Brain microvascular endothelial cell (primary cell): ENCODE measurements around the gene CBFA2T3.

ENCODE experiments used
- DNase-seq: peaks from one replicate; pipeline ENCODE4 v3.0.0-alpha.2; 2020
- H3K27ac ChIP-seq: fragments of 250-450 bp; sonication (Bioruptor Pico); 2 replicates; pipeline ENCODE4 v1.5.1; 2020; ENCODE audit warnings: mild to moderate bottlenecking, moderate library complexity
- H3K27me3 ChIP-seq: fragments of 250-450 bp; sonication (Bioruptor Pico); replicated peaks from 2 replicates; pipeline ENCODE4 v1.5.1; 2020; ENCODE audit warnings: mild to moderate bottlenecking
- H3K36me3 ChIP-seq: fragments of 250-450 bp; sonication (Bioruptor Pico); replicated peaks from 2 replicates; pipeline ENCODE4 v1.5.1; 2020; ENCODE audit warnings: mild to moderate bottlenecking
- H3K4me3 ChIP-seq: 2 replicates; pipeline ENCODE4 v1.5.1; 2011; ENCODE audit warnings: low read depth, mild to moderate bottlenecking, control low read depth, low read length, moderate library complexity
- CTCF ChIP-seq: IDR thresholded peaks from 2 replicates; pipeline ENCODE4 v1.5.1; 2011; ENCODE audit warnings: low read depth, mild to moderate bottlenecking, moderate library complexity, low read length, control low read depth, inconsistent platforms; ENCODE audit errors: missing control alignments
- in situ Hi-C: cut with HindIII; loops from 2 replicates; pipeline ENCODE4 v1.10.0; 2017; ENCODE audit warnings: low sequenced_read_pairs, low pct_ligation_motif_present

CBFA2T3 gene

DNA sequence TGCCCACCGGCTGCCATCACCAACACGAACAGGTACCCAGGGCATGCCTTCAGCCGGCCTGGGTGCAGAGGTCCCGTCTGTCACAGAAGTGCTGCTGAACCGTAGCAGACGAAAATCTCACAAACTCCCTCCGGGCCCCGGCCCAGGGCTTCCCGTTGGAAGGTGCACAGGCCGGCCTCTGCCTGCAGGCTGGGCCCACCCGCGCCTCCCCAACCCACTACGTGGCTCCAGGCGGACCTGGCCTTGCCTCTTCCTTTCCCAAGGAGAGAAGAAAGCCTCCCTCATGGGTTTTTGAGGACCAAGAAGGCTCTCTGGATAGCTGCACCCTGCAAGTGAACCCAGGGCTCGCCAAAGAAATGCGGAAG lies 65.1 kb downstream of the CBFA2T3 start:
- Histone ChIP-seq H3K27me3 (peaks cover 12% of the 10 kb centered on the region), H3K36me3 (no peaks in the 10 kb centered on the region), H3K4me3 (no peak overlapping the region), H3K27ac (no peak overlapping the region)
- in situ Hi-C loops = no loop called here
- no peak for DNase-seq
- TF ChIP-seq CTCF = no peak

DNA sequence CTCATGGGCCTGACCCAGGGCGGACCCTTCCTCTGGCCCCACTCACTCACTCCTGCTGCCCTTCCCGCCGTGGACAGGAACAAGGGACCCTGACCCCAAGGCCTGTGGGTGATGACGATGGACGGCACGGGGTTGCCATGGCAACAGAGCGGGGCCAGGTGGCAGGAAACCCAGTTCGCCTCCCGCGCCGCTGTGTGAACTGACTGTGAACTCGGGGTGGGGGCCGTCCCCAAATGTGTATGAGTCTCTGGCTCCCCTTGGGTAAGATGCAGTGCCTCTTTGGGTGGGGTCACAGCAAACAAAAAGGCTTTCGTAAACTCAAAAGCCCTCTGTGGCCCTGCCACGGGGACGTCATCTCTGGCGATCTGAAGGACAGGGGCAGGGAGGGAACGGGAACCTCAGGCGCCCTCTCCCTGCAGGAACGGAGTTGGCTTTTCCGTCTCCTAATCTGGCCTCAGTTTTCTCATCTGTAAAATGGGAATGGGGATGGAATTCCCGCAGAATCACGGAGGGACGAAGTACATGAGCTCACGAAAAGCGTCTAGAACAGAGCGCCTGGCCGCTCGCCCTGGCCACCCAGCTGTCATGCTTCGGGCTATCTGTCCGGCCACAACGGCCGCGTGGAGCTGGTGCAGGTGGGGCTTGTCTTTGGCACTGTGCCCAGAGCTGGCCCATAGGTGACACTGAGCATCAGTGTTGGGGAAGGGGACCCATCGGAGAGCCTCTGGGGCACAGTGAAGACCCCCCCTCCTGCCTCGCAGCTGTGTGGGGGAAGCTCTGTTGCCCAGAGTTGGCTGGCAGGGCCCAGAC lies 65.7 kb downstream of the CBFA2T3 start:
- H3K4me3 ChIP-seq = no peak overlapping the region
- TF ChIP-seq CTCF = no peak
- in situ Hi-C loops = no loop called here
- DNase-seq = no peak
- H3K27me3 ChIP-seq = peaks cover 12% of the 10 kb centered on the region
- H3K36me3 ChIP-seq = no peaks in the 10 kb centered on the region
- H3K27ac ChIP-seq = no peak overlapping the region

GRCh38 chr16:88910284-88911135 lies 66.5 kb downstream of the CBFA2T3 start:
- Histone ChIP-seq H3K4me3 (no peak overlapping the region), H3K27ac (no peak overlapping the region), H3K27me3 (peaks cover 12% of the 10 kb centered on the region), H3K36me3 (no peaks in the 10 kb centered on the region)
- no peak for TF ChIP-seq CTCF
- in situ Hi-C loops = no loop called here
- no peak for DNase-seq

GRCh38 chr16:88909431-88910210 lies 67.4 kb downstream of the CBFA2T3 start:
- Histone ChIP-seq H3K27me3 (peaks cover 12% of the 10 kb centered on the region), H3K36me3 (no peaks in the 10 kb centered on the region), H3K27ac (no peak overlapping the region), H3K4me3 (no peak overlapping the region)
- no peak for DNase-seq
- TF ChIP-seq CTCF = no peak
- in situ Hi-C loops = no loop called here

DNA sequence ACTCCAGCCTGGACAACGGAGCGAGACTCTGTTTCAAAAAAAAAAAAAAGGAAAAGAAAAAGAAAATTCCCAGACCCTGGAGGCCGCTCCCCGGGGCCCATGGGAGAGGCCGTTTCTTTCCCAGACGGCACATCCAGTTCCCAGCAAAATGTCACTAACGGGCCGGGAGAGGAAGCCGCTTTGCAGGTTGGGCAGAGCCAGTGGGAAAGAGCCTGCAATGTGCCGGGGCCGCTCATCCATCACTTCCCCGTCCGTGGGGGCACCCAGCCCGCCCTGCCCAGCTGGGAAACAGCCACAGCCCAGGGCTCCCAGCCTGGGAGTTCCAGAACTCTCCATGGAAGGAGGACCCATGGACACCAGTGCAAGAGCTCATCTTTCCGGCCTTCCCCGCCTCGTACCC lies 68.7 kb downstream of the CBFA2T3 start:
- no peak overlapping the region for H3K4me3 ChIP-seq
- DNase-seq = no peak
- no peak for TF ChIP-seq CTCF
- H3K27me3 ChIP-seq = peaks cover 12% of the 10 kb centered on the region
- in situ Hi-C loops = no loop called here
- no peaks in the 10 kb centered on the region for H3K36me3 ChIP-seq
- no peak overlapping the region for H3K27ac ChIP-seq
